Umbilical cord (tissue), 2 donors: Measurements from ENCODE around the gene MAPK10. TPM values are rescaled to one million over a fixed set of nuclear protein-coding genes. Genes with fewer than 3 reads are reported as not detected.

ENCODE experiments used
- DNase-seq: peaks from one replicate; pipeline ENCODE4 v3.0.0-alpha.2; 2015; ENCODE audit warnings: low spot score
- total RNA-seq: library from RNA; depleted of rRNA; stranded (reverse); fragments of >200 nt; gene quantifications from one replicate; pipeline ENCODE4 v1.2.3, GENCODE V29; 2014; ENCODE audit warnings: low replicate concordance; ENCODE audit not compliant: insufficient read depth

Gene MAPK10
- total RNA-seq: 135 TPM

GRCh38 chr4:86359944-86360478 is at the start of gene MAPK10:
Gene MAPK10 (minus strand): TSS chr4:86360053.
- peak; percentile 91 for DNase-seq

- DNase-seq: no peak
Observed at GRCh38 chr4:86403575-86403974, 43.7 kb upstream of the MAPK10 start.

- no peak for DNase-seq
Observed at GRCh38 chr4:86401826-86402225, 42.0 kb upstream of the MAPK10 start.

- no peak for DNase-seq
Observed at GRCh38 chr4:86400216-86400615, 40.4 kb upstream of the MAPK10 start.

- no peak for DNase-seq
Observed at GRCh38 chr4:86398187-86398586, 38.3 kb upstream of the MAPK10 start.

GRCh38 chr4:86393749-86394148 is 33.9 kb upstream of the MAPK10 start:
- no peak for DNase-seq

- no peak for DNase-seq
Observed at GRCh38 chr4:86389664-86390063, 29.8 kb upstream of the MAPK10 start.

- no peak for DNase-seq
Observed at GRCh38 chr4:86388252-86388651, 28.4 kb upstream of the MAPK10 start.

GRCh38 chr4:86386817-86387415 is 27.1 kb upstream of the MAPK10 start:
- peak; percentile 5 for DNase-seq

GRCh38 chr4:86386201-86386600 is 26.3 kb upstream of the MAPK10 start:
- no peak for DNase-seq

- no peak for DNase-seq
Observed at GRCh38 chr4:86381431-86381830, 21.6 kb upstream of the MAPK10 start.

- DNase-seq: no peak
Observed at GRCh38 chr4:86380181-86380724, 20.4 kb upstream of the MAPK10 start.

- no peak for DNase-seq
Observed at GRCh38 chr4:86376850-86377249, 17.0 kb upstream of the MAPK10 start.

GRCh38 chr4:86368433-86368832 is 8.6 kb upstream of the MAPK10 start:
- DNase-seq: no peak

- DNase-seq: no peak
Observed at GRCh38 chr4:86367577-86367976, 7.7 kb upstream of the MAPK10 start.

- DNase-seq: no peak
Observed at GRCh38 chr4:86366920-86367319, 7.1 kb upstream of the MAPK10 start.

- no peak for DNase-seq
Observed at GRCh38 chr4:86362510-86362909, 2.7 kb upstream of the MAPK10 start.

GRCh38 chr4:86358257-86358656 is 1.6 kb downstream of the MAPK10 start:
- DNase-seq: no peak

- no peak for DNase-seq
Observed at GRCh38 chr4:86357608-86358007, 2.2 kb downstream of the MAPK10 start.

- DNase-seq: no peak
Observed at GRCh38 chr4:86356425-86357210, 3.2 kb downstream of the MAPK10 start.

GRCh38 chr4:86354390-86354789 is 5.5 kb downstream of the MAPK10 start:
- DNase-seq: no peak

GRCh38 chr4:86346320-86346719 is 13.5 kb downstream of the MAPK10 start:
- DNase-seq: no peak

- no peak for DNase-seq
Observed at GRCh38 chr4:86344127-86344526, 15.7 kb downstream of the MAPK10 start.
